Choroid plexus epithelial cell (primary cell): ENCODE measurements around the gene HSPBAP1.

ENCODE experiments used
- DNase-seq: peaks from one replicate; pipeline ENCODE4 v3.0.0-alpha.2; 2010; ENCODE audit warnings: low read depth
- H3K4me3 ChIP-seq: 2 replicates; pipeline ENCODE4 v1.5.1; 2011; ENCODE audit warnings: low read depth, mild to moderate bottlenecking, control low read depth, low read length, moderate library complexity
- CTCF ChIP-seq: conservative IDR thresholded peaks from 2 replicates; pipeline ENCODE4 v1.5.1; 2011; ENCODE audit warnings: low read depth, mild to moderate bottlenecking, control low read depth, inconsistent platforms, low read length, moderate library complexity

Gene HSPBAP1

GRCh38 chr3:122700193-122700592, 93.4 kb downstream of the HSPBAP1 start:
- no peak for TF ChIP-seq CTCF
- no peak overlapping the region for H3K4me3 ChIP-seq
- no peak for DNase-seq

GRCh38 chr3:122697952-122698620, 95.5 kb downstream of the HSPBAP1 start:
- no peak for TF ChIP-seq CTCF
- no peak overlapping the region for H3K4me3 ChIP-seq
- peak; percentile 30 for DNase-seq

GRCh38 chr3:122695927-122696561, 97.6 kb downstream of the HSPBAP1 start:
- no peak for DNase-seq
- no peak for TF ChIP-seq CTCF

GRCh38 chr3:122694966-122695365, 98.7 kb downstream of the HSPBAP1 start:
- no peak for TF ChIP-seq CTCF
- no peak overlapping the region for H3K4me3 ChIP-seq
- no peak for DNase-seq

More at GRCh38 chr3:122695927-122696561, 97.6 kb downstream of the HSPBAP1 start:
- H3K4me3 ChIP-seq, result no peak overlapping the region

GRCh38 chr3:122692674-122693073, 101.0 kb downstream of the HSPBAP1 start:
- no peak for TF ChIP-seq CTCF
- H3K4me3 ChIP-seq, result no peak overlapping the region
- DNase-seq, result no peak

GRCh38 chr3:122691195-122691594, 102.4 kb downstream of the HSPBAP1 start:
- no peak overlapping the region for H3K4me3 ChIP-seq
- peak; percentile 82 for DNase-seq
- TF ChIP-seq CTCF, result no peak

GRCh38 chr3:122690096-122690495, 103.5 kb downstream of the HSPBAP1 start:
- DNase-seq, result no peak
- no peak overlapping the region for H3K4me3 ChIP-seq
- TF ChIP-seq CTCF, result no peak
